GM23338 (cell line): ENCODE results near the gene FGF16. TPM values are rescaled to one million over a fixed set of nuclear protein-coding genes. Genes with fewer than 3 reads are reported as not detected.

Source experiments
- ATAC-seq: fragments of 200-7000 bp; cut with Tn5 transposase; 3 replicates; pipeline ENCODE4 v1.9.1; 2020
- DNase-seq: peaks from one replicate; pipeline ENCODE4 v3.0.0-alpha.2; 2015; ENCODE audit warnings: low spot score
- H2AFZ ChIP-seq: fragments of 200-600 bp; sonication (generic); 2 replicates; pipeline ENCODE4 v1.8.0; 2016; ENCODE audit warnings: antibody characterized with exemption, mild to moderate bottlenecking, moderate library complexity
- H3F3A ChIP-seq: fragments of 200-600 bp; sonication (generic); replicated peaks from 2 replicates; pipeline ENCODE4 v1.8.0; 2017; ENCODE audit warnings: antibody characterized with exemption, mixed run types, low read depth
- H3K27ac ChIP-seq: fragments of 200-600 bp; sonication (generic); 2 replicates; pipeline ENCODE4 v1.6.1; 2016; ENCODE audit warnings: low read depth
- H3K27me3 ChIP-seq: fragments of 200-600 bp; sonication (generic); 2 replicates; pipeline ENCODE4 v1.8.0; 2016; ENCODE audit warnings: mild to moderate bottlenecking, mixed run types, moderate library complexity; ENCODE audit not compliant: insufficient read depth
- H3K36me3 ChIP-seq: fragments of 200-600 bp; sonication (generic); 2 replicates; pipeline ENCODE4 v1.8.0; 2016; ENCODE audit warnings: mild to moderate bottlenecking; ENCODE audit not compliant: insufficient read depth
- H3K4me1 ChIP-seq: fragments of 200-600 bp; sonication (generic); 2 replicates; pipeline ENCODE4 v1.8.0; 2016; ENCODE audit warnings: mild to moderate bottlenecking, moderate library complexity; ENCODE audit not compliant: insufficient read depth
- H3K4me2 ChIP-seq: fragments of 200-600 bp; sonication (generic); 2 replicates; pipeline ENCODE4 v1.7.1; 2017; ENCODE audit warnings: mixed run types
- H3K4me3 ChIP-seq: fragments of 200-600 bp; sonication (generic); 2 replicates; pipeline ENCODE4 v1.6.1; 2016; ENCODE audit warnings: mixed run types
- H3K79me2 ChIP-seq: fragments of 200-600 bp; sonication (generic); replicated peaks from 2 replicates; pipeline ENCODE4 v1.8.0; 2017; ENCODE audit warnings: mild to moderate bottlenecking; ENCODE audit not compliant: insufficient read depth
- H3K9me2 ChIP-seq: fragments of 200-600 bp; sonication (generic); 2 replicates; pipeline ENCODE4 v1.8.0; 2017; ENCODE audit not compliant: insufficient read depth
- H4K20me1 ChIP-seq: fragments of 200-600 bp; sonication (generic); replicated peaks from 2 replicates; pipeline ENCODE4 v1.8.0; 2017; ENCODE audit warnings: mild to moderate bottlenecking; ENCODE audit not compliant: insufficient read depth
- H3K27ac Mint-ChIP-seq: 2 replicates; pipeline ENCODE4 v1.8.0; 2020; ENCODE audit warnings: inconsistent platforms, mild to moderate bottlenecking, moderate library complexity, mixed read lengths
- H3K27me3 Mint-ChIP-seq: 3 replicates; pipeline ENCODE4 v1.8.0; 2022; ENCODE audit warnings: low read depth, mild to moderate bottlenecking, moderate library complexity, mixed read lengths, inconsistent platforms; ENCODE audit not compliant: insufficient read depth, poor library complexity
- H3K36me3 Mint-ChIP-seq: 3 replicates; pipeline ENCODE4 v1.8.0; 2021; ENCODE audit warnings: low read depth, mild to moderate bottlenecking, inconsistent platforms, moderate library complexity, mixed read lengths
- H3K4me1 Mint-ChIP-seq: 3 replicates; pipeline ENCODE4 v1.8.0; 2020; ENCODE audit warnings: mild to moderate bottlenecking, inconsistent platforms, mixed read lengths
- H3K4me3 Mint-ChIP-seq: 3 replicates; pipeline ENCODE4 v1.8.0; 2021; ENCODE audit warnings: moderate library complexity, mild to moderate bottlenecking, inconsistent platforms, mixed read lengths
- H3K9me3 Mint-ChIP-seq: 3 replicates; pipeline ENCODE4 v1.8.0; 2020; ENCODE audit warnings: moderate library complexity, mild to moderate bottlenecking, inconsistent platforms, mixed read lengths
- CREB1 ChIP-seq: fragments of 250-450 bp; sonication (Bioruptor Pico); IDR thresholded peaks from 2 replicates; pipeline ENCODE4 v1.5.0; 2020; ENCODE audit warnings: low read depth, mild to moderate bottlenecking, moderate library complexity
- EZH2 ChIP-seq: fragments of 200-600 bp; sonication (generic); IDR thresholded peaks from one replicate; pipeline ENCODE4 v1.8.0; 2017; ENCODE audit warnings: antibody characterized with exemption, mild to moderate bottlenecking, low read depth; ENCODE audit not compliant: unreplicated experiment
- EZH2phosphoT487 ChIP-seq: fragments of 200-600 bp; sonication (generic); IDR thresholded peaks from one replicate; pipeline ENCODE4 v1.8.1; 2018; ENCODE audit warnings: antibody characterized with exemption; ENCODE audit not compliant: unreplicated experiment
- JUNB ChIP-seq: IDR thresholded peaks from one replicate; pipeline ENCODE4 v1.6.1; 2016; ENCODE audit warnings: antibody characterized with exemption; ENCODE audit not compliant: unreplicated experiment
- NANOG ChIP-seq: IDR thresholded peaks from 2 replicates; pipeline ENCODE4 v1.6.1; 2016; ENCODE audit warnings: antibody characterized with exemption, borderline replicate concordance
- POLR2AphosphoS5 ChIP-seq: IDR thresholded peaks from 2 replicates; pipeline ENCODE4 v1.6.1; 2016; ENCODE audit warnings: antibody characterized with exemption, low read depth
- STAT1 ChIP-seq: IDR thresholded peaks from one replicate; pipeline ENCODE4 v1.6.1; 2016; ENCODE audit warnings: antibody characterized with exemption; ENCODE audit not compliant: unreplicated experiment
- ZNF114 ChIP-seq: fragments of 250-450 bp; sonication (Bioruptor Pico); IDR thresholded peaks from 2 replicates; pipeline ENCODE4 v1.5.0; 2020; ENCODE audit warnings: mild to moderate bottlenecking, moderate library complexity
- ZNF331 ChIP-seq: fragments of 250-450 bp; sonication (Bioruptor Pico); IDR thresholded peaks from 2 replicates; pipeline ENCODE4 v1.5.0; 2020; ENCODE audit warnings: low read depth, mild to moderate bottlenecking, moderate library complexity
- polyA plus RNA-seq: library from polyadenylated mRNA; unstranded; fragments of >200 nt; fragmentation: Nextera tagmentation; extraction: Ambion mirVana; gene quantifications from 2 replicates; pipeline ENCODE4 v1.2.1, GENCODE V29; 2016
- total RNA-seq: library from RNA; depleted of rRNA; stranded (reverse); fragments of >200 nt; shearing (Covaris generic); gene quantifications from 2 replicates; pipeline ENCODE4 v1.2.3, GENCODE V29; 2014
- TF ChIP-seq, protein P1 (sequence below): fragments of 250-450 bp; sonication (Bioruptor Pico); IDR thresholded peaks from 2 replicates; pipeline ENCODE4 v1.5.0; 2020; ENCODE audit warnings: mild to moderate bottlenecking, moderate library complexity
- TF ChIP-seq, protein P2 (sequence below), 2 experiments: fragments of 200-600 bp in 1 of 2; sonication (generic) in 1 of 2; conservative IDR thresholded peaks; 2 replicates each; pipeline versions ENCODE4 v1.5.1 to v1.6.1; 2016 to 2017; ENCODE audit warnings: antibody characterized with exemption in 2 of 2, low read depth in 2 of 2, mild to moderate bottlenecking in 2 of 2, moderate library complexity in 1 of 2
- TF ChIP-seq, protein P3 (sequence below): IDR thresholded peaks from 2 replicates; pipeline ENCODE4 v1.6.1; 2016; ENCODE audit warnings: antibody characterized with exemption
- TF ChIP-seq, protein P4 (sequence below): IDR thresholded peaks from one replicate; pipeline ENCODE4 v1.6.1; 2018; ENCODE audit warnings: antibody characterized with exemption; ENCODE audit not compliant: unreplicated experiment

FGF16 gene
- total and polyA plus RNA-seq, 2 experiments from 2014 or later: 1.6 to 2.3 TPM

DNA sequence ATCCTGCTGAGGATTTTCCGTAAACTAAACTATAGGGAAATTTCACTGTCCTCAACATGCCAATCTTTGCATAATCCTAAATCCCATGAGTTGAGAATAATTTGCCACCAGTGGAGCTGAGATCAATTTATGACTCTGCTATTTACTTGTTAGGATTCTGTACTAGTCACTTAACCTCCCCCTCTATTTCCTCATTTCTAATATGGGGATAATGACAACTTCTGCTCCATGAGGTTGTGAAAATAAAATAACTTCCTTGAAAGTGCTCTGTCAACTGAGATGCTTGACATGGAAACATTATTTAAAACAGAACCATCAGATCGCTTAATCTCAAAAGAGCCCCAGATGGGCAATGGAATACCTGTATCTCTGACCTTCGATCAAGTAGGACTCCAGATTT, 2.6 kb upstream of the FGF16 start:
- DNase-seq (no peak), ATAC-seq (no peak)
- H3K4me1 Mint-ChIP-seq: peaks cover 24% of the 10 kb centered on the region
- Histone ChIP-seq H2AFZ (no peak overlapping the region), H3K27me3 (peaks cover 14% of the 10 kb centered on the region; the same call in 1 of the 2 replicates), H3K79me2 (peaks cover 4% of the 10 kb centered on the region; the same call in 1 of the 2 replicates), H3K4me1 (peaks cover 5% of the 10 kb centered on the region), H3K9me2 (no peaks in the 10 kb centered on the region), H3K27ac (no peak overlapping the region), H3F3A (no peaks in the 10 kb centered on the region), H4K20me1 (no peaks in the 10 kb centered on the region), H3K36me3 (no peaks in the 10 kb centered on the region), H3K4me2 (no peak overlapping the region), H3K4me3 (no peak overlapping the region)
- no peak overlapping the region for H3K4me3 Mint-ChIP-seq
- no peak for TF ChIP-seq JUNB
- no peak for TF ChIP-seq POLR2AphosphoS5
- TF ChIP-seq EZH2phosphoT487: no peak
- TF ChIP-seq, protein P1, sequence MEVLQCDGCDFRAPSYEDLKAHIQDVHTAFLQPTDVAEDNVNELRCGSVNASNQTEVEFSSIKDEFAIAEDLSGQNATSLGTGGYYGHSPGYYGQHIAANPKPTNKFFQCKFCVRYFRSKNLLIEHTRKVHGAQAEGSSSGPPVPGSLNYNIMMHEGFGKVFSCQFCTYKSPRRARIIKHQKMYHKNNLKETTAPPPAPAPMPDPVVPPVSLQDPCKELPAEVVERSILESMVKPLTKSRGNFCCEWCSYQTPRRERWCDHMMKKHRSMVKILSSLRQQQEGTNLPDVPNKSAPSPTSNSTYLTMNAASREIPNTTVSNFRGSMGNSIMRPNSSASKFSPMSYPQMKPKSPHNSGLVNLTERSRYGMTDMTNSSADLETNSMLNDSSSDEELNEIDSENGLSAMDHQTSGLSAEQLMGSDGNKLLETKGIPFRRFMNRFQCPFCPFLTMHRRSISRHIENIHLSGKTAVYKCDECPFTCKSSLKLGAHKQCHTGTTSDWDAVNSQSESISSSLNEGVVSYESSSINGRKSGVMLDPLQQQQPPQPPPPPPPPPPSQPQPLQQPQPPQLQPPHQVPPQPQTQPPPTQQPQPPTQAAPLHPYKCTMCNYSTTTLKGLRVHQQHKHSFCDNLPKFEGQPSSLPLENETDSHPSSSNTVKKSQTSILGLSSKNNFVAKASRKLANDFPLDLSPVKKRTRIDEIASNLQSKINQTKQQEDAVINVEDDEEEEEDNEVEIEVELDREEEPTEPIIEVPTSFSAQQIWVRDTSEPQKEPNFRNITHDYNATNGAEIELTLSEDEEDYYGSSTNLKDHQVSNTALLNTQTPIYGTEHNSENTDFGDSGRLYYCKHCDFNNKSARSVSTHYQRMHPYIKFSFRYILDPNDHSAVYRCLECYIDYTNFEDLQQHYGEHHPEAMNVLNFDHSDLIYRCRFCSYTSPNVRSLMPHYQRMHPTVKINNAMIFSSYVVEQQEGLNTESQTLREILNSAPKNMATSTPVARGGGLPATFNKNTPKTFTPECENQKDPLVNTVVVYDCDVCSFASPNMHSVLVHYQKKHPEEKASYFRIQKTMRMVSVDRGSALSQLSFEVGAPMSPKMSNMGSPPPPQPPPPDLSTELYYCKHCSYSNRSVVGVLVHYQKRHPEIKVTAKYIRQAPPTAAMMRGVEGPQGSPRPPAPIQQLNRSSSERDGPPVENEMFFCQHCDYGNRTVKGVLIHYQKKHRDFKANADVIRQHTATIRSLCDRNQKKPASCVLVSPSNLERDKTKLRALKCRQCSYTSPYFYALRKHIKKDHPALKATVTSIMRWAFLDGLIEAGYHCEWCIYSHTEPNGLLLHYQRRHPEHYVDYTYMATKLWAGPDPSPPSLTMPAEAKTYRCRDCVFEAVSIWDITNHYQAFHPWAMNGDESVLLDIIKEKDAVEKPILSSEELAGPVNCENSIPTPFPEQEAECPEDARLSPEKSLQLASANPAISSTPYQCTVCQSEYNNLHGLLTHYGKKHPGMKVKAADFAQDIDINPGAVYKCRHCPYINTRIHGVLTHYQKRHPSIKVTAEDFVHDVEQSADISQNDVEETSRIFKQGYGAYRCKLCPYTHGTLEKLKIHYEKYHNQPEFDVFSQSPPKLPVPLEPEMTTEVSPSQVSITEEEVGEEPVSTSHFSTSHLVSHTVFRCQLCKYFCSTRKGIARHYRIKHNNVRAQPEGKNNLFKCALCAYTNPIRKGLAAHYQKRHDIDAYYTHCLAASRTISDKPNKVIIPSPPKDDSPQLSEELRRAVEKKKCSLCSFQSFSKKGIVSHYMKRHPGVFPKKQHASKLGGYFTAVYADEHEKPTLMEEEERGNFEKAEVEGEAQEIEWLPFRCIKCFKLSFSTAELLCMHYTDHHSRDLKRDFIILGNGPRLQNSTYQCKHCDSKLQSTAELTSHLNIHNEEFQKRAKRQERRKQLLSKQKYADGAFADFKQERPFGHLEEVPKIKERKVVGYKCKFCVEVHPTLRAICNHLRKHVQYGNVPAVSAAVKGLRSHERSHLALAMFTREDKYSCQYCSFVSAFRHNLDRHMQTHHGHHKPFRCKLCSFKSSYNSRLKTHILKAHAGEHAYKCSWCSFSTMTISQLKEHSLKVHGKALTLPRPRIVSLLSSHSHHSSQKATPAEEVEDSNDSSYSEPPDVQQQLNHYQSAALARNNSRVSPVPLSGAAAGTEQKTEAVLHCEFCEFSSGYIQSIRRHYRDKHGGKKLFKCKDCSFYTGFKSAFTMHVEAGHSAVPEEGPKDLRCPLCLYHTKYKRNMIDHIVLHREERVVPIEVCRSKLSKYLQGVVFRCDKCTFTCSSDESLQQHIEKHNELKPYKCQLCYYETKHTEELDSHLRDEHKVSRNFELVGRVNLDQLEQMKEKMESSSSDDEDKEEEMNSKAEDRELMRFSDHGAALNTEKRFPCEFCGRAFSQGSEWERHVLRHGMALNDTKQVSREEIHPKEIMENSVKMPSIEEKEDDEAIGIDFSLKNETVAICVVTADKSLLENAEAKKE (CRISPR knock-in tag): no peak
- TF ChIP-seq EZH2: no peak
- no peak for TF ChIP-seq ZNF331 (CRISPR knock-in tag)
- TF ChIP-seq, protein P2, sequence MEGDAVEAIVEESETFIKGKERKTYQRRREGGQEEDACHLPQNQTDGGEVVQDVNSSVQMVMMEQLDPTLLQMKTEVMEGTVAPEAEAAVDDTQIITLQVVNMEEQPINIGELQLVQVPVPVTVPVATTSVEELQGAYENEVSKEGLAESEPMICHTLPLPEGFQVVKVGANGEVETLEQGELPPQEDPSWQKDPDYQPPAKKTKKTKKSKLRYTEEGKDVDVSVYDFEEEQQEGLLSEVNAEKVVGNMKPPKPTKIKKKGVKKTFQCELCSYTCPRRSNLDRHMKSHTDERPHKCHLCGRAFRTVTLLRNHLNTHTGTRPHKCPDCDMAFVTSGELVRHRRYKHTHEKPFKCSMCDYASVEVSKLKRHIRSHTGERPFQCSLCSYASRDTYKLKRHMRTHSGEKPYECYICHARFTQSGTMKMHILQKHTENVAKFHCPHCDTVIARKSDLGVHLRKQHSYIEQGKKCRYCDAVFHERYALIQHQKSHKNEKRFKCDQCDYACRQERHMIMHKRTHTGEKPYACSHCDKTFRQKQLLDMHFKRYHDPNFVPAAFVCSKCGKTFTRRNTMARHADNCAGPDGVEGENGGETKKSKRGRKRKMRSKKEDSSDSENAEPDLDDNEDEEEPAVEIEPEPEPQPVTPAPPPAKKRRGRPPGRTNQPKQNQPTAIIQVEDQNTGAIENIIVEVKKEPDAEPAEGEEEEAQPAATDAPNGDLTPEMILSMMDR (conservative IDR thresholded peaks at IDR 0.05; ENCODE audit: low read depth in 2 of 2): no peak
- TF ChIP-seq NANOG: no peak
- no peak for TF ChIP-seq ZNF114 (CRISPR knock-in tag)
- TF ChIP-seq, protein P3, sequence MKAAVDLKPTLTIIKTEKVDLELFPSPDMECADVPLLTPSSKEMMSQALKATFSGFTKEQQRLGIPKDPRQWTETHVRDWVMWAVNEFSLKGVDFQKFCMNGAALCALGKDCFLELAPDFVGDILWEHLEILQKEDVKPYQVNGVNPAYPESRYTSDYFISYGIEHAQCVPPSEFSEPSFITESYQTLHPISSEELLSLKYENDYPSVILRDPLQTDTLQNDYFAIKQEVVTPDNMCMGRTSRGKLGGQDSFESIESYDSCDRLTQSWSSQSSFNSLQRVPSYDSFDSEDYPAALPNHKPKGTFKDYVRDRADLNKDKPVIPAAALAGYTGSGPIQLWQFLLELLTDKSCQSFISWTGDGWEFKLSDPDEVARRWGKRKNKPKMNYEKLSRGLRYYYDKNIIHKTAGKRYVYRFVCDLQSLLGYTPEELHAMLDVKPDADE: no peak
- TF ChIP-seq CREB1 (CRISPR knock-in tag): no peak
- TF ChIP-seq STAT1: no peak
- TF ChIP-seq, protein P4, sequence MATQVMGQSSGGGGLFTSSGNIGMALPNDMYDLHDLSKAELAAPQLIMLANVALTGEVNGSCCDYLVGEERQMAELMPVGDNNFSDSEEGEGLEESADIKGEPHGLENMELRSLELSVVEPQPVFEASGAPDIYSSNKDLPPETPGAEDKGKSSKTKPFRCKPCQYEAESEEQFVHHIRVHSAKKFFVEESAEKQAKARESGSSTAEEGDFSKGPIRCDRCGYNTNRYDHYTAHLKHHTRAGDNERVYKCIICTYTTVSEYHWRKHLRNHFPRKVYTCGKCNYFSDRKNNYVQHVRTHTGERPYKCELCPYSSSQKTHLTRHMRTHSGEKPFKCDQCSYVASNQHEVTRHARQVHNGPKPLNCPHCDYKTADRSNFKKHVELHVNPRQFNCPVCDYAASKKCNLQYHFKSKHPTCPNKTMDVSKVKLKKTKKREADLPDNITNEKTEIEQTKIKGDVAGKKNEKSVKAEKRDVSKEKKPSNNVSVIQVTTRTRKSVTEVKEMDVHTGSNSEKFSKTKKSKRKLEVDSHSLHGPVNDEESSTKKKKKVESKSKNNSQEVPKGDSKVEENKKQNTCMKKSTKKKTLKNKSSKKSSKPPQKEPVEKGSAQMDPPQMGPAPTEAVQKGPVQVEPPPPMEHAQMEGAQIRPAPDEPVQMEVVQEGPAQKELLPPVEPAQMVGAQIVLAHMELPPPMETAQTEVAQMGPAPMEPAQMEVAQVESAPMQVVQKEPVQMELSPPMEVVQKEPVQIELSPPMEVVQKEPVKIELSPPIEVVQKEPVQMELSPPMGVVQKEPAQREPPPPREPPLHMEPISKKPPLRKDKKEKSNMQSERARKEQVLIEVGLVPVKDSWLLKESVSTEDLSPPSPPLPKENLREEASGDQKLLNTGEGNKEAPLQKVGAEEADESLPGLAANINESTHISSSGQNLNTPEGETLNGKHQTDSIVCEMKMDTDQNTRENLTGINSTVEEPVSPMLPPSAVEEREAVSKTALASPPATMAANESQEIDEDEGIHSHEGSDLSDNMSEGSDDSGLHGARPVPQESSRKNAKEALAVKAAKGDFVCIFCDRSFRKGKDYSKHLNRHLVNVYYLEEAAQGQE: no peak
- no peak overlapping the region for H3K27ac Mint-ChIP-seq
- H3K36me3 Mint-ChIP-seq: no peaks in the 10 kb centered on the region
- no peaks in the 10 kb centered on the region; the same call in 2 of the 3 replicates for H3K9me3 Mint-ChIP-seq
- H3K27me3 Mint-ChIP-seq: peaks cover 11% of the 10 kb centered on the region
